GM12872 (cell line): ENCODE results near the gene IFNGR2.

Source experiments
- CTCF ChIP-seq: IDR thresholded peaks from 3 replicates; pipeline ENCODE4 v1.5.1; 2011; ENCODE audit warnings: low read depth, mild to moderate bottlenecking, low read length, moderate library complexity; ENCODE audit not compliant: insufficient read depth

The IFNGR2 gene

DNA sequence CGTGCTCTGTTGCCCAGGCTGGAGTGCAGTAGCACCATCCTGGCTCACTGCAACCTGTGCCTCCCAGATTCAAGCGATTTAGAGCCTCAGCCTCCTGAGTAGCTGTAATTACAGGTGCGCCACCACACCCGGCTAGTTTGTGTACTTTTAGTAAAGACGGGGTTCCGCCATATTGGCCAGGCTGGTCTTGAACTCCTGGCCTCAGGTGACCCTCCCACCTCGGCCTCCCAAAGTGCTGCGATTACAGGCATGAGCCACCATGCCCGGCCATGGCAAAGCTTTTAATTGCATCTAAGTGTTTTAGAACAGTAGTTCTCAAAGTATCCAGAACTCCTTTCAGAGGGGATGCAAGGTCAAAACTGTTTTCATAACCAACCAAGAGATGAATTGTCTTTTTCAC, 25.1 kb upstream of the IFNGR2 start:
- TF ChIP-seq CTCF = no peak

DNA sequence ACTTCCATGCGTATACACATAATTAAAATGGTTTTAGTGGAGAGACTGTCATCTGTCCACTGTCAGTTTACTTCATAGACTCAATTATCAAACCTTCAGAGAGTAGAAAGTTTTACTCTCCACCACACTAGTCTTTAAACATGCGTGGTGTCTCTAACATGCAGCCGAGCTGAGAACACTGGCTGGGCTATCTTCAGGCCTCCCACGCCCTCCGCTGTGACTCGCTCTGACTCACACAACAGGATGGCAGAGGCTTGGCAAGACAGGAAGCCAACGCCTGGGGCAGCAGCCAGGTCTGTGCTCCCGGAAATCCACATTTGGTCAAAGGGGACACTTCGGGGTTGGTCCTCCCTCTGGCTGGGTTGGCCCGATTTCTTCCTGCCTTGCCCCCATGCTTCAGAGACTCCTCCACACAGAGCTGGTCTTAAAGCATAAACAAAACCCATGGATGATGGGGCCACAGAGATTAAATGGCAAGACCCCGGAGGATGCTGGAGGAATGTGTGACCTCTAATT, 22.7 kb upstream of the IFNGR2 start:
- TF ChIP-seq CTCF = no peak

- TF ChIP-seq CTCF = no peak
Measured at GRCh38 chr21:33383056-33383888, 19.9 kb upstream of the IFNGR2 start.

DNA sequence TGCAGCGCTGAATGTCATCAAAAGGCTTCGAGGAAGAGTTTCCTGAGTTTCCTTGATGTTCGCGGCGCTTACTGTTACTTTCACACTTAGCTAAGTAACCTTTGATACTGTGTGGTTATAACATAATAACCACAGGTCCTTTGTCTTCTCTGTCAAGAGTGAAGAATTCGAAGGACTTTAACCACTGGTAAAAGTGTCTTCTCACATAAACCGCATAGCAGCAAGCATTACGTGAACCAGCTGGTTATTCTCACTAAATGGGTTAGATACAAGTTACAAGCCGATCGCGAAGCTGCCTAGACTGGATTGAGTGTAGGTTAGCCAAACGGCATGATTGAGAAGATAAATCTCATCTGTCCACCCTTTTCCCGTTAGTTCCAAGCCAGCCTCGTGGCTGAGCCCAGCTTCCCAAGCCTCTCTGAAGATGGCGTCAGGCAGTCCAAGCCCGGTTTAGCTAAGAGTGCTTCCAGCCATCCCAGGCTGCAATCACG, 18.3 kb upstream of the IFNGR2 start:
- no peak for TF ChIP-seq CTCF

DNA sequence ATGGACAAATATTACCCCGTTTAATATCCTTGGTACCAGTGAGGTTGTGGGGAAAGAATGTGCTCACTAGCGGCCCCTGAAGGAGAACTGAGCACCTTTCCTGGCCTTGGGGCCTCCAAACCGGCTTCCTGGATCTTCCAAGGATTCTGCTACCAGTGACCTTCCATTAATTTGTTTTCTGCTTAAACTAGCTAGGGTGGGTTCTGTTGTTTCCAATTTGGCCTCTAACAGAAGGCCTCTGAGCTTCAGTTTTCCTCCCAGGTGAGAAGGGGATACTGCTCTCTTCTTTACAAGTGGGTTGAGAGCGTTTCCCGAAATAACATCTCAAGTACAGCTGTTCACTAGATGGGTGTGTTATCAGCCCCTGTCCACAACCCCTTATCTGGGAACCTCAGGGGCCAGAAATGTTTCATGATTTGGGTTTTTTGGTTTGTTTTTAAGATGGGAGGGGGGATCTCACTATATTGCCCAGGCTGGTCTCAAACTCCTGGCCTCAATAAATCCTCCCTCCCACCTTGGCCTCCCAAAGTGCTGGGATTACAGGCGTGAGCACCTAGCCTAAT, 16.9 kb upstream of the IFNGR2 start:
- TF ChIP-seq CTCF = peak; percentile 40; the same call in 1 of the 3 replicates

DNA sequence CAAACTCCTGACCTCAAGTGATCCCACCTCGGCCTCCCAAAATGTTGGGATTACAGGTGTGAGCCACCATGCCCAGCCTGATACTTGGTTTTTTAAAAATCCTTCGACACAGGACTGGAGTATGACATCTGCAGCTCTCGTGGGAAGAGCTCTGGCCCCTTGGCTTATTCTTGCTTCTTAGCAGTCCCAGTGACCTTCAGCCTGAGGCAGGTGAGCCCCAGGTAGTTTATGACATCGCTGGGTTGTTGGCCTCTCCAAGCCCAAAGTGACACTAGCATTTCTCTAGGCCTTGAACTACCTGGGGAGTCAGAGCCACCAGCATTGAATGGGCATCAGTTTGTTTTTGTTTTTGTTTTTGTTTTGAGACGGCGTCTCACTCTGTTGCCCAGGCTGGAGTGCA, 15.9 kb upstream of the IFNGR2 start:
- TF ChIP-seq CTCF = no peak

GRCh38 chr21:33388188-33388587, 15.0 kb upstream of the IFNGR2 start:
- TF ChIP-seq CTCF = no peak
